ENCODE measurements around the gene FSTL1. TPM values are rescaled to one million over a fixed set of nuclear protein-coding genes. Genes with fewer than 3 reads are reported as not detected.

The FSTL1 gene
- total RNA-seq, 4 donors from 2014 or later = 532 to 861 (median 705) TPM

DNA sequence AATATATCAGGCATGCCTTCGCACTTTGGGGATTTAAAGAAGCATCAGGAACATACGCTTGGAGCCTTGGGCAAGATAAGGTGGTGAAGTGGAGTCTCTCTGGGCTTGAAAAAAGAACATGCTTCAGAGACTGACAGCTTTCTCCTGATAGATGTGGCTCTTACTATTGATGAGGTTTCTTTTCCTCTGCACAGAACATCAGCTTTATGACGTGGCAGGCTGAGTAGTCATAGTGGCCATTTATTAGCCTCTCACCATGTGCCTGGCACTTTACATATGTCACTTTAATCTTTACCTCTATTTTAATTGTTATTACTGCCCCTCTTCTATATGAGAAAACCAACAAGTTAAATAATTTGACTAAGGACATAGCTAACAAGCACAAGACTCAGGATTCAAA is 82.6 kb downstream of the FSTL1 start:
- no peak for ATAC-seq (ENCODE audit: low FRiP score)
- TF ChIP-seq, protein P1, sequence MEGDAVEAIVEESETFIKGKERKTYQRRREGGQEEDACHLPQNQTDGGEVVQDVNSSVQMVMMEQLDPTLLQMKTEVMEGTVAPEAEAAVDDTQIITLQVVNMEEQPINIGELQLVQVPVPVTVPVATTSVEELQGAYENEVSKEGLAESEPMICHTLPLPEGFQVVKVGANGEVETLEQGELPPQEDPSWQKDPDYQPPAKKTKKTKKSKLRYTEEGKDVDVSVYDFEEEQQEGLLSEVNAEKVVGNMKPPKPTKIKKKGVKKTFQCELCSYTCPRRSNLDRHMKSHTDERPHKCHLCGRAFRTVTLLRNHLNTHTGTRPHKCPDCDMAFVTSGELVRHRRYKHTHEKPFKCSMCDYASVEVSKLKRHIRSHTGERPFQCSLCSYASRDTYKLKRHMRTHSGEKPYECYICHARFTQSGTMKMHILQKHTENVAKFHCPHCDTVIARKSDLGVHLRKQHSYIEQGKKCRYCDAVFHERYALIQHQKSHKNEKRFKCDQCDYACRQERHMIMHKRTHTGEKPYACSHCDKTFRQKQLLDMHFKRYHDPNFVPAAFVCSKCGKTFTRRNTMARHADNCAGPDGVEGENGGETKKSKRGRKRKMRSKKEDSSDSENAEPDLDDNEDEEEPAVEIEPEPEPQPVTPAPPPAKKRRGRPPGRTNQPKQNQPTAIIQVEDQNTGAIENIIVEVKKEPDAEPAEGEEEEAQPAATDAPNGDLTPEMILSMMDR (IDR thresholded peaks at IDR 0.05) = no peak
- no peak for DNase-seq (ENCODE audit: low spot score)

DNA sequence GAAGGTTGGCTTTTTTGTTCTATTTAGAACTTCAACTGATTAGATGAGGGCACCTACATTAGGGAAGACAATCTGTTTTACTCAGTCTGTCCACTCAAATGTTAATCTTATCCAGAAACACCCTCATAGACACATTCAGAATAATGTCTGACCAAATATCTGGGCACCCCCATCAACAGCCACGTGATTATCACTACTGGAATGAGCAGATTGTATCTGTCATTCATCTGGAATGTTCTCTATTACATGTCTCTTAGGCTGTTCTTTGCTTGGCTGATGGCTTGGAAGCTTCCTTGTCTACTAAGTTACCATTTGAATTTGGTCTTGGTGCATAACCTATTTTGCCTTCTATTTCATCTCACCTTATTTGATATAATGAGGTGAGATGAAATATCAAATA is 86.0 kb downstream of the FSTL1 start:
- TF ChIP-seq, protein P1 (IDR thresholded peaks at IDR 0.05) = no peak
- DNase-seq (ENCODE audit: low spot score) = no peak
- no peak for ATAC-seq (ENCODE audit: low FRiP score)

DNA sequence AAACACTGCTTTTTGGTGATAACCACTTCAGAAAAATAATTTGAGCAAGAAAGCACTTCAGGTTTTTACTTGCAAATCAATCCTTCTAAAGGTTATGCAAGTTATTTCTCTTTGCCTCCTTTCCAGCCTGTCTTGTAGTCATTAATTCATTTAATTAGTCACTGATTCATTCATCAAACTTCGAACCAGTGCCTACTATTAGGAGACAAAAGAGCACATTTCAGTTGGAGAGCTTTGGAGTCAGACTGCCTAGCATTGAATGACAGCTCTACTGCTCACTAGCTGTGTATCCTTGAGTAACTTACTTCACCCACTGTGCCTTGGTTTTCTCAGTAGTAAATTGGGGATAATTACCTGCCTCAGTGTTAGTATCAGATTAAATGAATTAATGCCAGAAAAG is 86.7 kb downstream of the FSTL1 start:
- no peak for DNase-seq (ENCODE audit: low spot score)
- TF ChIP-seq, protein P1 (IDR thresholded peaks at IDR 0.05) = no peak
- no peak for ATAC-seq (ENCODE audit: low FRiP score)

DNA sequence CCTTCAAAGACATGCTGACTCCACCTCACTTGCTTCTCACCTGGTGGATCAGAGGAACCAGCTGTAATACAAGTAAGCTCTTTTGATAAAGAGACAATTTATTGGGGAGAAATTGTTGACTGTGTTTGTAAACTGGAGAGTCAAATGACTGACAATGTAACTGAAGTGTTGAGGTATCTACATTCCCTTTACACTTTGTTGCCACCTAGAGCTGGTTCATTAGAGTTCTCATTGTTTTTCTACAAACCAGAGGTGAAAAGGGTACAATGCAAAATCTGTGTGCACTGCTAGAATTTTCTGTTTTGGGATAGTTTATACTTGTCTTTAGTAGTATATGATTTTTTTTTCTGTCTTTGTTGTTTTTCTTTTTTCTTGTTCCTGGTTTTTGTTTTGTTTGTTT is 93.0 kb downstream of the FSTL1 start:
- TF ChIP-seq, protein P1 (IDR thresholded peaks at IDR 0.05) = no peak

DNA sequence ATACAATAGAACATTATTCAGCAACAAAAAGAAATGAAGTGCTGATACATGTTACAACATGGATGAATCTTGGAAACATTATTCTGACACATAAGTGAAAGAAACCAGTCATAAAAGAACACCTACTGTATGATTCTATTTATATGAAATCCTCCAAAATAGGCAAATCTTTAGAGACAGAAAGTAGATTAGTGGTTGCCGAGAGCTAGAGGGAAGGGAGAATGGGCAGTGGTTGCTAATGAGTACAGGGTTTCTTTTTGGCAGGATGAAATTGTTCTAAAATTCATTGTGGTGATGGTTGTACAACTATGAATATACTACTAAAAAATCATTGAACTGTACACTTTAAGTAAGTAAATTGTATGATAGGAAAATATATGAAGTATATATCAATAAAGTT is 95.3 kb downstream of the FSTL1 start:
- DNase-seq (ENCODE audit: low spot score) (no peak), ATAC-seq (ENCODE audit: low FRiP score) (no peak)
- TF ChIP-seq, protein P1 (IDR thresholded peaks at IDR 0.05) = no peak

More for the DNA sequence above, 93.0 kb downstream of the FSTL1 start:
- ATAC-seq (ENCODE audit: low FRiP score) = no peak
- no peak for DNase-seq (ENCODE audit: low spot score)

DNA sequence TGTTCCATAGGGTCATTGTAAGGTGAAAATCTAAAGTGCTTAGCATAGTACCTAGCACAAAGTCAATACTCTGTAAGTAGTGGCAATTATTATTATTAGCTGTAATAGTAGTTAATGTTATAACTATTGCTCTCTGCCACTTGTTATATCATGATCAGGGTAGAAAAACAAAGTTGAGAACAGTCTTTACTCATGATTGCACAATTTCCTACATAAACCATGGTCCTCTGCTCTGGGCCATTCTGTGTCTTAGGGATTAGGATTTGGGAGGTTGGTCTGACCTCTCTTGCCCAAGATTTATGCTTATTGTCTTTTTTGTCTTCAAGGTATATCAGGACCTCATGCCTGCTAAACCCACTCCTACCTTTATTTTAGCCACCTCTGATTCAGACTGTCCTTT is 97.3 kb downstream of the FSTL1 start:
- DNase-seq (ENCODE audit: low spot score) (no peak), ATAC-seq (ENCODE audit: low FRiP score) (no peak)

DNA sequence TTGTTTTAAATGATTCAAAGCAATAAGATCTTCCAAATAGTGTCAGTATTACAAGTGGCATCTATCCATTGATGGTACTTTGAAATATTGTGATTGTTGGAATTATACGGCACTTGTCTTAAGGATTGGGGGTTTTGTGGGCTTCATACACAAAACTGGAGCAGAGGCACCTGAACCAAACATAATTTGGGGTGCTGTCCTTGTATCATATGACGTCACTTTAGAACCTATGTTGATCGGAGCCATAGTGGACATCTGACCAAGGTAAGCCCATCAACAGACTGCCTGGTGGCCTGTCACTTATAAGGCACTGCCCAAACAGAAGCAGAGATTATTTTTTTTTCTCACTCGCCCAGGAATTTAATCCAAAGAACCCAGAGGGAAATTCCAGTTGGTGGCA is 98.8 kb downstream of the FSTL1 start:
- DNase-seq (ENCODE audit: low spot score) = no peak

More for the DNA sequence above, 97.3 kb downstream of the FSTL1 start:
- TF ChIP-seq, protein P1 (IDR thresholded peaks at IDR 0.05) = no peak

More for the DNA sequence above, 98.8 kb downstream of the FSTL1 start:
- ATAC-seq (ENCODE audit: low FRiP score) = no peak
- TF ChIP-seq, protein P1 (IDR thresholded peaks at IDR 0.05) = no peak

All from omental fat pad (tissue), 4 donors.